ENCODE measurements around the gene MAF. TPM values are rescaled to one million over a fixed set of nuclear protein-coding genes. Genes with fewer than 3 reads are reported as not detected.

Gene MAF
- polyA plus RNA-seq, 3 donors = 0.03 to 0.92 TPM; not detected in 1

DNA sequence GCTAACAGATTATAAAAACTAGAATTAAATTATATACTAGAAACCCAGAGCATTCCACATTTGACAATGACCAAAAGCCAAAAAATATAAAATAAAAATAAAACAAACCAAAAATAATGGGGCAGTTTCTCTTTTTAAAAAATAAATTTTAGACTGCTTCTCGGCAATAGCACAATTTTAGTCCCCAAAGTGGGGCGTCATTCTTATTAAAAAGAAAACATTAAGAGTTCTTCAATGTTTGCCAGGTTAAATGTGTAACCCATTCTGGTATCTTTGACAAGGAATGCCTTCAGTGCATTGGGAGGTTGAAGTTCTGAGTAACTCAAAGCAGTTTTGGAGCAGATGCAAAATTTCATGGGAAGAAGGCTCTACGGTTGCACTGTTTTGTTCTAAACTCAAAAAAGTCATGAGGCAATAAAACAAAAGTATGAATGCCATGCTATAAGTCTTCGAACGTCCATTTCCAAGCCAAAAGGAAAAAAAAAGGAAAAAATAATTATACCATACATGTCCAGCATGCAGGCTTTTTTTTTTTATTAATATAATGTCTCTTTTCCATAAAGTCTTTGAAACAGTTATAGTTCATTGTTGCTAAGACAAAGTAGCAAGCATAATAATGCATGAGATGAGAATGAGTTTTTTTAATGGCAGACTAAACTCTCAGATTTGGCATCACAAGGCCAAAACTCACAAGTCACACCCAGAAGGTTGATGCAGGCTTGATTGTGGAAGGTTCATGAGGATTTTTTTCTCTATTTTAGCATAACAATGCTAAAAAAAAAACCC, 3.1 kb downstream of the MAF start:
- no peaks in the 10 kb centered on the region for H4K20me1 ChIP-seq (ENCODE audit: insufficient read depth, low read length)
- no peaks in the 10 kb centered on the region for H3K36me3 ChIP-seq (replicated peaks in 1 of 2; ENCODE audit: control insufficient read depth in 1 of 2, insufficient read depth in 2 of 2, low read length in 2 of 2)
- WGBS (ENCODE audit: insufficient coverage) = no CpG with 5 or more reads among the region's 5 CpGs
- H3K4me1 ChIP-seq (ENCODE audit: control insufficient read depth in 1 of 2, insufficient read depth in 2 of 2, low read length in 2 of 2) = peaks cover 28 to 39% of the 10 kb centered on the region in 2 donors
- no peaks in the 10 kb centered on the region for H3K79me2 ChIP-seq (ENCODE audit: insufficient read depth, low read length)
- peak overlapping the region in 1 of 3 experiments; percentile 75 for H3K4me3 ChIP-seq (replicated peaks in 1 of 3; ENCODE audit: low read depth in 2 of 3, low read length in 3 of 3)
- H3K9me3 ChIP-seq (replicated peaks in 1 of 2; ENCODE audit: control insufficient read depth in 1 of 2, insufficient read depth in 1 of 2, low read length in 2 of 2) = no peaks in the 10 kb centered on the region
- peaks cover 50 to 64% (median 61%) of the 10 kb centered on the region in 3 donors for H3K27me3 Mint-ChIP-seq (ENCODE audit: low read depth in 3 of 3)
- H3K4me1 Mint-ChIP-seq = peaks cover 36% of the 10 kb centered on the region
- intact Hi-C loops (cut with micrococcal nuclease) = loop anchor here in 1 of 2 donors (10.0 kb wide), 1 partner anchor 203 kb away; no protein-coding TSS in a partner anchor
- DNase-seq = no peak
- H3K4me2 ChIP-seq (replicated peaks; ENCODE audit: extremely low read depth, low read length, poor library complexity, severe bottlenecking) = peak overlapping the region; percentile 77
- no peak overlapping the region for H2AFZ ChIP-seq (ENCODE audit: insufficient read depth, low read depth, low read length, poor library complexity, severe bottlenecking)
- no peak overlapping the region for H3K27ac ChIP-seq (ENCODE audit: low read depth in 1 of 2, low read length in 2 of 2)
- H3K9ac ChIP-seq (ENCODE audit: insufficient read depth, low read length, poor library complexity, severe bottlenecking) = no peak overlapping the region
- H3K9me3 Mint-ChIP-seq = peaks cover 0 to 13% (median 2%) of the 10 kb centered on the region in 7 donors
- H3K4me3 Mint-ChIP-seq = peak overlapping the region; percentile 85 to 96
- peaks cover 4 to 17% of the 10 kb centered on the region in 2 donors for H3K36me3 Mint-ChIP-seq
- peaks cover 38 to 50% of the 10 kb centered on the region in 2 donors for H3K27me3 ChIP-seq (ENCODE audit: control insufficient read depth in 2 of 2, insufficient read depth in 2 of 2, low read length in 2 of 2)
- TF ChIP-seq, protein P1, sequence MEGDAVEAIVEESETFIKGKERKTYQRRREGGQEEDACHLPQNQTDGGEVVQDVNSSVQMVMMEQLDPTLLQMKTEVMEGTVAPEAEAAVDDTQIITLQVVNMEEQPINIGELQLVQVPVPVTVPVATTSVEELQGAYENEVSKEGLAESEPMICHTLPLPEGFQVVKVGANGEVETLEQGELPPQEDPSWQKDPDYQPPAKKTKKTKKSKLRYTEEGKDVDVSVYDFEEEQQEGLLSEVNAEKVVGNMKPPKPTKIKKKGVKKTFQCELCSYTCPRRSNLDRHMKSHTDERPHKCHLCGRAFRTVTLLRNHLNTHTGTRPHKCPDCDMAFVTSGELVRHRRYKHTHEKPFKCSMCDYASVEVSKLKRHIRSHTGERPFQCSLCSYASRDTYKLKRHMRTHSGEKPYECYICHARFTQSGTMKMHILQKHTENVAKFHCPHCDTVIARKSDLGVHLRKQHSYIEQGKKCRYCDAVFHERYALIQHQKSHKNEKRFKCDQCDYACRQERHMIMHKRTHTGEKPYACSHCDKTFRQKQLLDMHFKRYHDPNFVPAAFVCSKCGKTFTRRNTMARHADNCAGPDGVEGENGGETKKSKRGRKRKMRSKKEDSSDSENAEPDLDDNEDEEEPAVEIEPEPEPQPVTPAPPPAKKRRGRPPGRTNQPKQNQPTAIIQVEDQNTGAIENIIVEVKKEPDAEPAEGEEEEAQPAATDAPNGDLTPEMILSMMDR (IDR thresholded peaks at IDR 0.05) = no peak
- no peak overlapping the region for H3K27ac Mint-ChIP-seq

DNA sequence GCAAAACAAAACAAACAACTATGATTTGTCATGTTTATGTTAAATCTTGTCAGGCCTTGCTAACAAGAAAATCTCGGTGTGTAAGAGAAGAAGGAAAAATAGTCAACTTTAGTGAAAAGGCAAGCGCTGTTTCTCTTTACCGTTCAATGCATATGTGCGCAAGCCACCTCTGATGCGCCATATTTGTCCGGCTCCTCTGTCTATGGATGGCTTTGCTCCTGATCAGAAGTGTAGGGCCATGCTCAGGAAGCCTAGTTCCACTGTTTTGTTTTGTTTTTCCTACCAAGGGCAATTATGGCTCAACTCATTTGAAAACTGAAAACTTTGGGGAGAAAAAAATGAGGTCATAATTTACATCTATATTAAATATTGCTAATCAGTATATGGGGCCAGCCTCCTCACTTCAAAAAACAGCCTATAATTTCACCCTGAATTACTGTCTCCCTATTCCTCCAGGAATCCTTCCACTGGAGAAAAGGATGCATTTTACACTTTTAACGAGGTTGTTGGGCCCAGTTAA, 4.5 kb downstream of the MAF start:
- Histone ChIP-seq H3K4me2 (replicated peaks; ENCODE audit: extremely low read depth, low read length, poor library complexity, severe bottlenecking) (no peak overlapping the region), H3K4me3 (replicated peaks in 1 of 3; ENCODE audit: low read depth in 2 of 3, low read length in 3 of 3) (no peak overlapping the region), H3K79me2 (ENCODE audit: insufficient read depth, low read length) (no peaks in the 10 kb centered on the region), H4K20me1 (ENCODE audit: insufficient read depth, low read length) (no peaks in the 10 kb centered on the region), H3K4me1 (ENCODE audit: control insufficient read depth in 1 of 2, insufficient read depth in 2 of 2, low read length in 2 of 2) (peaks cover 15 to 25% of the 10 kb centered on the region in 2 donors), H3K36me3 (replicated peaks in 1 of 2; ENCODE audit: control insufficient read depth in 1 of 2, insufficient read depth in 2 of 2, low read length in 2 of 2) (no peaks in the 10 kb centered on the region), H3K9ac (ENCODE audit: insufficient read depth, low read length, poor library complexity, severe bottlenecking) (no peak overlapping the region), H3K9me3 (replicated peaks in 1 of 2; ENCODE audit: control insufficient read depth in 1 of 2, insufficient read depth in 1 of 2, low read length in 2 of 2) (no peaks in the 10 kb centered on the region), H3K27ac (ENCODE audit: low read depth in 1 of 2, low read length in 2 of 2) (no peak overlapping the region), H3K27me3 (ENCODE audit: control insufficient read depth in 2 of 2, insufficient read depth in 2 of 2, low read length in 2 of 2) (peaks cover 48% of the 10 kb centered on the region in 2 donors), H2AFZ (ENCODE audit: insufficient read depth, low read depth, low read length, poor library complexity, severe bottlenecking) (no peak overlapping the region)
- peaks cover 0 to 13% (median 2%) of the 10 kb centered on the region in 7 donors for H3K9me3 Mint-ChIP-seq
- peak overlapping the region in 1 of 2 donors; percentile 47 for H3K4me3 Mint-ChIP-seq
- intact Hi-C loops (cut with micrococcal nuclease) = loop anchor here in 1 of 2 donors (10.0 kb wide), 1 partner anchor 201 kb away; no protein-coding TSS in a partner anchor
- no peak overlapping the region for H3K27ac Mint-ChIP-seq
- WGBS (ENCODE audit: insufficient coverage) = 97% methylated on average over 6 of the region's 7 CpGs
- peaks cover 52 to 63% (median 60%) of the 10 kb centered on the region in 3 donors for H3K27me3 Mint-ChIP-seq (ENCODE audit: low read depth in 3 of 3)
- no peak for DNase-seq
- H3K4me1 Mint-ChIP-seq = peaks cover 26% of the 10 kb centered on the region
- peaks cover 4 to 17% of the 10 kb centered on the region in 2 donors for H3K36me3 Mint-ChIP-seq
- TF ChIP-seq, protein P1 (IDR thresholded peaks at IDR 0.05) = no peak
